Thymus (tissue), 11 donors: ENCODE results near the gene PIEZO2. TPM values are rescaled to one million over a fixed set of nuclear protein-coding genes. Genes with fewer than 3 reads are reported as not detected.

ENCODE experiments used
- DNase-seq, 9 donors: peaks; one replicate each; pipeline ENCODE4 v3.0.0-alpha.2; 2013; ENCODE audit warnings: low spot score in 9 of 9, low read depth in 6 of 9, missing footprints in 1 of 9
- H3K27ac ChIP-seq, 2 donors: one replicate each; pipeline ENCODE4 v1.5.1; 2013; ENCODE audit warnings: control low read depth in 1 of 2, low read depth in 1 of 2, low read length in 1 of 2, mild to moderate bottlenecking in 1 of 2, moderate library complexity in 1 of 2
- H3K27me3 ChIP-seq, 2 donors: one replicate each; pipeline ENCODE4 v1.5.1; 2013; ENCODE audit warnings: low read length in 1 of 2; ENCODE audit not compliant: control insufficient read depth in 2 of 2, insufficient read depth in 1 of 2
- H3K36me3 ChIP-seq, 2 donors: one replicate each; pipeline ENCODE4 v1.5.1; 2013; ENCODE audit warnings: low read length in 1 of 2, mild to moderate bottlenecking in 1 of 2, moderate library complexity in 1 of 2; ENCODE audit not compliant: control insufficient read depth in 2 of 2, insufficient read depth in 2 of 2
- H3K4me1 ChIP-seq, 2 donors: one replicate each; pipeline ENCODE4 v1.5.1; 2013; ENCODE audit warnings: low read length in 2 of 2; ENCODE audit not compliant: control insufficient read depth in 2 of 2, insufficient read depth in 2 of 2
- H3K4me3 ChIP-seq, 2 donors: one replicate each; pipeline ENCODE4 v1.5.1; 2013; ENCODE audit warnings: low read length in 2 of 2, control low read depth in 1 of 2, mild to moderate bottlenecking in 1 of 2
- H3K9me3 ChIP-seq, 2 donors: one replicate each; pipeline ENCODE4 v1.5.1; 2013; ENCODE audit warnings: low read length in 1 of 2, mild to moderate bottlenecking in 1 of 2; ENCODE audit not compliant: control insufficient read depth in 2 of 2, insufficient read depth in 1 of 2
- WGBS: extraction: QIAGEN DNeasy Blood & Tissue Kit; methylation state at CpG from one replicate; pipeline ENCODE4 v1.1.7; 2013; 5-methylcytosine and 5-hydroxymethylcytosine counted together
- polyA plus RNA-seq: library from polyadenylated mRNA; stranded (reverse); fragments of 200-250 nt; gene quantifications from one replicate; pipeline ENCODE4 v1.2.3, GENCODE V29; 2013
- total RNA-seq: library from RNA; stranded (reverse); fragments of 120-200 nt; gene quantifications from one replicate; pipeline ENCODE4 v1.2.4, GENCODE V29; 2013
- donor health status: healthy.

The PIEZO2 gene
- total and polyA plus RNA-seq, 2 donors = 1.5 to 3.2 TPM

- no peaks in the 10 kb centered on the region for H3K27me3 ChIP-seq
- no peak for DNase-seq
- H3K36me3 ChIP-seq = no peaks in the 10 kb centered on the region
- WGBS = 94% methylated on average over 7 of the region's 7 CpGs
- no peak overlapping the region for H3K27ac ChIP-seq
- H3K4me3 ChIP-seq = no peak overlapping the region
- no peaks in the 10 kb centered on the region for H3K4me1 ChIP-seq
- H3K9me3 ChIP-seq = no peaks in the 10 kb centered on the region
Observed at GRCh38 chr18:10784596-10785202, 364.7 kb downstream of the PIEZO2 start.

DNA sequence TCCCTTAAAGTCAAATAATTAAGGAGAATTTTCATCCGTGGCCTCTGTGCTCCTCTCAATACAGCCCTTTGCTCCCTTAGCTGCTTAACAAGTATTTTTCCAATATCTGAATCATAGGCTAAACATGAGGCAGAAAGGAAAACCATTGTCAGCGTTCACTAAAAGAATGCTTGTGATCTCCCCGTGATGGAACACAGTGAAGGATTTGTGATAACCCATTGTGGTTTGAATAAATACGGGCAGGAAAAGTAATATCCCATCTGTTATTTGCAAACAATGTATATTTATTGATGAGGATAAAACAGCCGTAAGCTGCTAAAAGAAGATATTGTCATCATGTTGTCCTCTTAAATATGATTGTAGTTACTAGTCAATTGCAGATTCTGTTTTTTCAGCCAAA, 365.4 kb downstream of the PIEZO2 start:
- no peaks in the 10 kb centered on the region for H3K27me3 ChIP-seq
- 97% methylated on average over 5 of the region's 5 CpGs for WGBS
- DNase-seq = no peak
- no peak overlapping the region for H3K4me3 ChIP-seq
- H3K9me3 ChIP-seq = no peaks in the 10 kb centered on the region
- no peaks in the 10 kb centered on the region for H3K4me1 ChIP-seq
- no peaks in the 10 kb centered on the region for H3K36me3 ChIP-seq
- no peak overlapping the region for H3K27ac ChIP-seq

GRCh38 chr18:10776493-10776892, 372.9 kb downstream of the PIEZO2 start:
- H3K4me3 ChIP-seq = no peak overlapping the region
- H3K27ac ChIP-seq = no peak overlapping the region
- H3K36me3 ChIP-seq = no peaks in the 10 kb centered on the region
- no peaks in the 10 kb centered on the region for H3K9me3 ChIP-seq
- DNase-seq = no peak
- 90% methylated on average over 6 of the region's 6 CpGs for WGBS
- H3K4me1 ChIP-seq = no peaks in the 10 kb centered on the region
- no peaks in the 10 kb centered on the region for H3K27me3 ChIP-seq

GRCh38 chr18:10775026-10775425, 374.3 kb downstream of the PIEZO2 start:
- H3K27me3 ChIP-seq = no peaks in the 10 kb centered on the region
- WGBS = 63% methylated on average over 5 of the region's 5 CpGs
- no peak for DNase-seq

DNA sequence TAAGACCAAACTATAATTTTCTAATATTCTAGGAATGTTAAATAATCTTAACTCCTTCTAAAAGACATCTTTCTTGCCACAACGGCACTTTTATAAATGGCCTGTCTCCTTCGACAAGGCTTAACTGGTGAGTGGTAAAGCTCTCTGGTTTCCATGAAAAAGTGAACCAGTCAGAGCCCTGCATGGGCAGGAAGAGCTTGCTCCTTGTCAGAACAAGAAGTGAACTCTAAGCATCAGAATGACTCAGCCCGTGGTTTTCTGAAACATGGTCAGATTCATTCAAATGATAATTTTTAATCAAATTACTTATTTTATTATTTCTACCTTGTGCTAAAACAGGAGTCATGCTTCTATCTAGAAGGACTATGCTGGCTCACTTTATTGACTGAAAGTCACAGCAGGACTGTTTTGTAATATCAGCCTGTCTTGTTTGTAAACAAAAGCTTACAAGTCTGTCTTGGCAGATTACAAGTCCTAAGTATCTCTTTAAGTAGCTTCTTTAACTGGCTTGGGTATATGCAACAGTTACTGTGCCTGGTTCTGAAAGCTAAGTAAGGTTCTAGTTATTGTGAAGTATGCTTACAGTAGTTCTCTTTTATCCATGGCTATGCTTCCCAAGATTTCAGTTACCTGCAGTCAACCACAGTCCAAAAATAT, 378.2 kb downstream of the PIEZO2 start:
- DNase-seq = no peak
- no peak overlapping the region for H3K4me3 ChIP-seq
- no peaks in the 10 kb centered on the region for H3K27me3 ChIP-seq
- no peaks in the 10 kb centered on the region for H3K36me3 ChIP-seq
- WGBS = 9% methylated on average over 3 of the region's 3 CpGs
- no peaks in the 10 kb centered on the region for H3K9me3 ChIP-seq
- H3K27ac ChIP-seq = no peak overlapping the region
- H3K4me1 ChIP-seq = no peaks in the 10 kb centered on the region

More at GRCh38 chr18:10775026-10775425, 374.3 kb downstream of the PIEZO2 start:
- no peak overlapping the region for H3K4me3 ChIP-seq
- H3K27ac ChIP-seq = no peak overlapping the region
- no peaks in the 10 kb centered on the region for H3K4me1 ChIP-seq
- H3K36me3 ChIP-seq = no peaks in the 10 kb centered on the region
- no peaks in the 10 kb centered on the region for H3K9me3 ChIP-seq

GRCh38 chr18:10770264-10770663, 379.1 kb downstream of the PIEZO2 start:
- WGBS = 89% methylated on average over 2 of the region's 2 CpGs
- Histone ChIP-seq H3K27me3 (no peaks in the 10 kb centered on the region), H3K4me3 (no peak overlapping the region), H3K4me1 (no peaks in the 10 kb centered on the region), H3K27ac (no peak overlapping the region), H3K9me3 (no peaks in the 10 kb centered on the region), H3K36me3 (no peaks in the 10 kb centered on the region)
- DNase-seq = no peak

- Histone ChIP-seq H3K4me1 (no peaks in the 10 kb centered on the region), H3K9me3 (no peaks in the 10 kb centered on the region), H3K4me3 (no peak overlapping the region), H3K27ac (no peak overlapping the region), H3K36me3 (no peaks in the 10 kb centered on the region), H3K27me3 (no peaks in the 10 kb centered on the region)
- 96% methylated on average over 5 of the region's 5 CpGs for WGBS
- no peak for DNase-seq
Observed at GRCh38 chr18:10768221-10768620, 381.1 kb downstream of the PIEZO2 start.

- Histone ChIP-seq H3K36me3 (no peaks in the 10 kb centered on the region), H3K27me3 (no peaks in the 10 kb centered on the region), H3K9me3 (no peaks in the 10 kb centered on the region), H3K4me1 (no peaks in the 10 kb centered on the region), H3K4me3 (no peak overlapping the region), H3K27ac (no peak overlapping the region)
- 97% methylated on average over 5 of the region's 5 CpGs for WGBS
- DNase-seq = no peak
Observed at GRCh38 chr18:10767658-10768057, 381.7 kb downstream of the PIEZO2 start.

DNA sequence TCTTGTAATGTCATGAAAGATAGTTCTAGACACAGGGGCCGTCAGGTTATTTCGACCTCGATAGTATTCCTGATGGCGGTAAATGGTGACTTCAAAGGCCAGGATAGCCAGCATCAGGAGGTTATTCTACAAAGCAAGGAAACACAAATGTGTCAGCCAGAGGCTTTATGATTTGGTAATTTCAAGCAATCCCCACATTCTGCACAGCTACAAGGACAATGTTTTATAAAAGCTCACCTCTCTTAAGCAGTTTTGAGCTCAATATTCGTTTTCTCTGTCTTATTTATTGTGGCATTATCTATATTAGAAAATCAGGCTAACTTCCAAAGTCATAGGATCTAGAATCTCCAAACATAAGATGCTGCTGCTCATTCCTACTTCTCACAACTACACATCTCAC, 388.4 kb downstream of the PIEZO2 start:
- Histone ChIP-seq H3K27me3 (no peaks in the 10 kb centered on the region), H3K4me1 (no peaks in the 10 kb centered on the region), H3K4me3 (no peak overlapping the region), H3K9me3 (no peaks in the 10 kb centered on the region), H3K36me3 (no peaks in the 10 kb centered on the region), H3K27ac (no peak overlapping the region)
- no peak for DNase-seq
- WGBS = 98% methylated on average over 5 of the region's 5 CpGs
